ENCODE measurements around the gene AGAP3. TPM values are rescaled to one million over a fixed set of nuclear protein-coding genes. Genes with fewer than 3 reads are reported as not detected.
"Not testable (repeated sequence)": the region's sequence is repeated elsewhere in the genome, so short reads cannot be mapped to it uniquely, and the experiment has no call there.

Gene AGAP3
- total RNA-seq (24.7 TPM), polyA plus RNA-seq (1 to 10 TPM; 1.9 to 3.2 (median 2.7) TPM)

DNA sequence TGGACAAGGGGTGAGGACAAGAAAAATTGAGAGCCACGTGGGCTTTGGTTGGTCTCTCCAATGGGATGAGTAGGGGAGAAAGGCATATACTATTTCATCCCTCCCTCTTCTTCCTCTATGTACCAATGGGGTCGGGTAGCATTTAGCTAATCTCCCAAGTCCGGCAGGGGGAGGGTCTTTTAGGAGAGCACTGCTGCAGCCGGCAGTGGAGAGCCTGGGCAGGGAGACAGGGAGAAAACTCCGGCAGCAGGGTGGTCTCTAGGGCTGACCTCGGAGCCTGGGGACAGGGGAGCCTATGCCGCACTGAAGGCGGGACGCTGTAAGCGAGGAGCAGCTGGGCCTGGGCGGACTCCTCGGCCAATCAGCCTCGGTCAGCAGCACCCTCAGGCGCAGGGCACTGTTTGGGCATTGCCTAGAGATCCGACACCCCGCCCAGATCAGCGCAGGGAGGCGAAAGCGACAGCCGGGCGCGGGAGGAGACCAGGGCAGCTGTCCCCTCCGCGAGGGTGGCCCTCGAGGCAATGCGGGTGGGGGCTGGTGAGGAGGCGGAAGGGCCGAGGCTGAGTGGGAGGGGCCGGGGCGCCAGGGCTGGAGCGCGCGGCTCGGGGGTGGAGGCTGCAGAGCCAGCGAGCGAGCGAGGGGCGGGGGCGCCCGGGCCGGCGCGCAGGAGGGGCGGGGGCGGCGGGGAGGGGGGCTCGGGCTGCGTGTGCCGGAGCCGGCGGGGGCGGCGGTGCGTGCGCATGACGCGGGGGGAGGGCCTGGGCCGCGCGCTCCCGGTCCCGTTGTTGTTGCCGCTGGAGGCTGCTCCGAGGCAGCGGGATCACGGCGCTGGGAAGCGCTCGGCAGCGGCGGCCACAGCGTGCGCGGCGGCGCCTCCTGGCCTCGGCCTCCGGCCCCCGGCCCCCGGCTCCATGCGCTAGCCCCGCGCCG is at the start of gene AGAP3:
Gene AGAP3 (plus strand): TSS at position 785 of the 930 bp plus-strand sequence. CDS start 267 bp downstream, outside the sequence.
- no peak for ATAC-seq (ENCODE audit: low read depth in 2 of 2)
- no peaks in the 10 kb centered on the region for H3K36me3 Mint-ChIP-seq
- peaks cover 0 to 3% (median 0%) of the 10 kb centered on the region in 7 donors for H3K9me3 Mint-ChIP-seq
- peak within 1 kb of the TSS; percentile 87 to 92 (median 89) for H3K4me3 Mint-ChIP-seq
- DNase-seq = peak; percentile 30 to 59 (median 44)
- H3K4me1 ChIP-seq (ENCODE audit: control insufficient read depth, insufficient read depth, low read length, poor library complexity, severe bottlenecking) = peaks cover 49% of the 10 kb centered on the region
- H3K27ac Mint-ChIP-seq = peak within 1 kb of the TSS; percentile 87 to 93 (median 91)
- H3K36me3 ChIP-seq (ENCODE audit: control insufficient read depth, insufficient read depth, low read length) = no peaks in the 10 kb centered on the region
- H3K27me3 ChIP-seq (ENCODE audit: control insufficient read depth, insufficient read depth, low read length) = peaks cover 10% of the 10 kb centered on the region
- H3K27me3 Mint-ChIP-seq = peaks cover 32% of the 10 kb centered on the region
- H3K4me1 Mint-ChIP-seq = peaks cover 4 to 57% (median 22%) of the 10 kb centered on the region in 4 donors
- no peaks in the 10 kb centered on the region for H3K9me3 ChIP-seq (ENCODE audit: control insufficient read depth in 2 of 2, low read length in 2 of 2)
- H3K4me3 ChIP-seq (ENCODE audit: low read depth, low read length) = peak within 1 kb of the TSS; percentile 19
- peak within 1 kb of the TSS; percentile 14 for H3K27ac ChIP-seq (ENCODE audit: insufficient read depth, low read length, poor library complexity, severe bottlenecking)

DNA sequence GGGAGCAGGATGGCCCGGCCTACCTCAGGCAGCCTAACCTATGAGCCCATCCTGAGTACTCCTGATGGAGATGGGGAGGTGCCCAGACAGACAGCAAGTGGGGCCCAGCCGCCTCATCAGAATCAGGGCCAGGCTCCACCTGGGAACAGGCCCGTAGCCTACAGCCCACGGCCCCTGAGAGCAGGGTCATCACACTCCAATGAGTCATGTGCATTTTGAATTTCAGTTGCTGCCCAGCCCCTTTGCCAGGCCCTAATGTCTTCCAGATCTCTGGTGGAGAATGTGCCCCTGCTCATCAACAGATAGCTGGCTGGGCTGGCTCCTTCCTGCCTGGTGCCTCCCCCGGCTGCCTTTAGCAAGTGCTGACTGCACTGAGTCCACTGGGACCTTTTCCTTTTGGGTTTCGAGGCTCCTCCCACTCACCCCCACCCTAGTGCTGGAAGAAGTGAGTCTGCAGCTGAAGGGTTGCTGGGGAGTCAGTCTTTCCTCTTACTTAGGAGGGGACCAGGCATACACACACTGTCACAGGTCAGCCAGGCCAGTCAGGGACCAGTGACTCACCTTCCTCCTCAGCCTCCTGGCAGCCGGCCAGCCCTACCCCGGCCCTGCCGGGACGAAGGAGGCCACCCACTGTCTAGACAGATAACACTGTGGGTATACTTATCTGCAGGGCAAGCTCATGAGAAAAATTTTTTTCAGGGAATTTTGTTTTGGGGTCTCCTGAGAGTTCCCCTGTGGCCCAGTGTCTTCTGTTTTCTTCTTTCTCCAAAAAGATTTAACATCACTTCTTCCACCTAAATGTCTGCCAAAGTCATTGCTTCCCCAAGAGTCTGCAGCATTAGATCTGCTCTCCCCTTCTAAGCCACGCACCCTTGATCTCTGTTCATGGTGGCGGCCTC is 47.1 kb upstream of the AGAP3 start:
- Mint-ChIP-seq H3K36me3 (peaks cover 6% of the 10 kb centered on the region), H3K4me1 (peaks cover 0 to 8% (median 0%) of the 10 kb centered on the region in 4 donors), H3K9me3 (no peaks in the 10 kb centered on the region), H3K27me3 (no peaks in the 10 kb centered on the region), H3K27ac (peak overlapping the region in 1 of 3 donors; percentile 15), H3K4me3 (no peak overlapping the region)
- ATAC-seq (ENCODE audit: low read depth in 2 of 2) (peak; percentile 47 to 53), DNase-seq (peak in 2 of 3 donors; percentile 15 to 42)
- Histone ChIP-seq H3K4me3 (ENCODE audit: low read depth, low read length) (no peak overlapping the region), H3K27ac (ENCODE audit: insufficient read depth, low read length, poor library complexity, severe bottlenecking) (no peak overlapping the region), H3K36me3 (ENCODE audit: control insufficient read depth, insufficient read depth, low read length) (peaks cover 30% of the 10 kb centered on the region), H3K4me1 (ENCODE audit: control insufficient read depth, insufficient read depth, low read length, poor library complexity, severe bottlenecking) (no peaks in the 10 kb centered on the region), H3K9me3 (ENCODE audit: control insufficient read depth in 2 of 2, low read length in 2 of 2) (no peaks in the 10 kb centered on the region), H3K27me3 (ENCODE audit: control insufficient read depth, insufficient read depth, low read length) (no peaks in the 10 kb centered on the region)

DNA sequence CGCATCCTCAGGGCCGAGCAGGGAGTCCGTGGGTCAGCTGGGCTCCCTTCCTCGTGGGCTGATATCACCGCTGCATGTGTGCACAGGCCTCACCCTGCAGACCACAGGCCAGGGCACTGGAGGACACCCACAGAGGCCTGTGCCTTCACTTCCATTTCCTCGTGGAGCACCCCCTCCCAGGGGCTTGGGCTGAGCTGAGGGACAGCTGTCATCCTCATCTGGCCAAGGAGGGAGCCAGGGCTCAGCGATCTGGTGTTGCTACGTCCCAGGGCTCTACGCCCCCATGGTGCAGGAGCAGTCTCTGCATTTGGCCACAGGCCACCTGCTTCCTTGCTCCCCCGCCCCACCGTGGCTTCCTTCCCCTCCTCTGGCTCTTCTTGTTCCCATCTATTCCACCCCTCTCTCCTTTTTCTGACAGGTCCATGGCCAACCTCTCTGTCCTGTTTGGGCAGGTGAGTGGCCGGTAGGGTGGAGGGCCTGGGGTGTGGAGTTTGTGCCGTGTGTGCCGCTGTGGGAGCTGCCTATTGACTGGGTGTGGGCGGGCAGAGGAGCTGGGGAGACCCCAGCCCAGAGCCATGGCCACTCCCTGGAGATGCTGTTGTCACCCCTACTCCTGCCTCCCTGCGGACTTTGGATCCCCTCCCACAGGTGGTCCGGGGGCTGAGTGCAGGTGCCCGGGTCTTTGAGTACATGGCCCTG is 46.3 kb upstream of the AGAP3 start:
- Histone ChIP-seq H3K36me3 (ENCODE audit: control insufficient read depth, insufficient read depth, low read length) (peaks cover 22% of the 10 kb centered on the region), H3K9me3 (ENCODE audit: control insufficient read depth in 2 of 2, low read length in 2 of 2) (no peaks in the 10 kb centered on the region), H3K27ac (ENCODE audit: insufficient read depth, low read length, poor library complexity, severe bottlenecking) (no peak overlapping the region), H3K4me3 (ENCODE audit: low read depth, low read length) (no peak overlapping the region), H3K27me3 (ENCODE audit: control insufficient read depth, insufficient read depth, low read length) (no peaks in the 10 kb centered on the region), H3K4me1 (ENCODE audit: control insufficient read depth, insufficient read depth, low read length, poor library complexity, severe bottlenecking) (no peaks in the 10 kb centered on the region)
- no peak overlapping the region for H3K4me3 Mint-ChIP-seq
- no peaks in the 10 kb centered on the region for H3K27me3 Mint-ChIP-seq
- no peaks in the 10 kb centered on the region for H3K9me3 Mint-ChIP-seq
- peak overlapping the region in 1 of 3 donors; percentile 15 for H3K27ac Mint-ChIP-seq
- H3K4me1 Mint-ChIP-seq = peaks cover 0 to 8% (median 0%) of the 10 kb centered on the region in 4 donors
- DNase-seq (no peak), ATAC-seq (ENCODE audit: low read depth in 2 of 2) (no peak)
- peaks cover 4% of the 10 kb centered on the region for H3K36me3 Mint-ChIP-seq

DNA sequence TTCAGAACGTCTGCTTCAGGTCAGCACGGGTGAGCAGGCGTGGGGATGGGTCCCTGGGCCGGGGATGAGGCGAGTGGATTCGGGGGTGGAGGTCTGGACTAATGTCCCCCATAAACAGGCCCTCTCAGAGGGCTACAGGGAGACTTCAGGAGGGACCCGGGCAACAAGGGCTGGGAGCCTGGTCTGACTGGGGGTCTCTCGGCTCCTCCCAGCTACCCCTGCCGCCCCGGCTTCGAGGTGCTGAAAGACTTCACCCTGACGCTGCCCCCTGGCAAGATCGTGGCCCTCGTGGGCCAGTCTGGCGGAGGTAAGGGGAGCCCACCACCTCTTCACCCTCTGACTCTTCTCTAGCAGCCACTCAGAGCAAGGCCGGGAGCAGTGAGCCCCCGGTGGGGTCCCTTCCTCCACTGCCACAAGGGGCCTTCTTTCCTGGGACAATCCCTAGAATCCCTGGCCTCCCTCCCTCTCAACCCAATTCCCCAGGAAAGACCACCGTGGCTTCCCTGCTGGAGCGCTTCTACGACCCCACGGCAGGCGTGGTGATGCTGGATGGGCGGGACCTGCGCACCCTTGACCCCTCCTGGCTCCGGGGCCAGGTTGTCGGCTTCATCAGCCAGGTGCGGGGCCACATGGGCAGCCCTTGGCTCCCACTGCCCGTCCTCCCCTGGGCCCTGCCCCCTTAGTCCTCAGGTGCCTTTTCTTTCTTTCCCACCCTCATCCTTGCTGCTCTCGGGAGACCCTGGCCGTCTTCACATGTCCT is 45.5 kb upstream of the AGAP3 start:
- no peak overlapping the region for H3K27ac ChIP-seq (ENCODE audit: insufficient read depth, low read length, poor library complexity, severe bottlenecking)
- H3K36me3 Mint-ChIP-seq = peaks cover 2% of the 10 kb centered on the region
- H3K36me3 ChIP-seq (ENCODE audit: control insufficient read depth, insufficient read depth, low read length) = peaks cover 16% of the 10 kb centered on the region

DNA sequence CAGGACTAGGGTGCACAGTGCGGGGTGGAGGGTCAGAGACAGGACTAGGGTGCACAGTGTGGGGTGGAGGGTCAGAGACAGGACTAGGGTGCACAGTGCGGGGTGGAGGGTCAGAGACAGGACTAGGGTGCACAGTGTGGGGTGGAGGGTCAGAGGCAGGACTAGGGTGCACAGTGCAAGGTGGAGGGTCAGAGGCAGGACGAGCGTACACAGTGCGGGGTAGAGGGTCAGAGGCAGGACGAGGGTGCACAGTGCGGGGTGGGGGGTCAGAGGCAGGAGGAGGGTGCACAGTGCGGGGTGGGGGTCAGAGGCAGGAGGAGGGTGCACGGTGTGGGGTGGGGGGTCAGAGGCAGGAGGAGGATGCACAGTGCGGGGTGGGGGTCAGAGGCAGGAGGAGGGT is 42.8 kb upstream of the AGAP3 start:
- H3K4me1 Mint-ChIP-seq; H3K4me3 Mint-ChIP-seq; H3K9me3 Mint-ChIP-seq; H3K36me3 ChIP-seq (ENCODE audit: control insufficient read depth, insufficient read depth, low read length); H3K36me3 Mint-ChIP-seq; ATAC-seq (ENCODE audit: low read depth in 2 of 2); H3K9me3 ChIP-seq (ENCODE audit: control insufficient read depth in 2 of 2, low read length in 2 of 2); DNase-seq; H3K27me3 ChIP-seq (ENCODE audit: control insufficient read depth, insufficient read depth, low read length); H3K4me1 ChIP-seq (ENCODE audit: control insufficient read depth, insufficient read depth, low read length, poor library complexity, severe bottlenecking); H3K27me3 Mint-ChIP-seq; H3K27ac Mint-ChIP-seq; H3K4me3 ChIP-seq (ENCODE audit: low read depth, low read length); H3K27ac ChIP-seq (ENCODE audit: insufficient read depth, low read length, poor library complexity, severe bottlenecking): not testable (repeated sequence)

More for the DNA sequence above, 45.5 kb upstream of the AGAP3 start:
- no peak for DNase-seq
- Mint-ChIP-seq H3K4me1 (peaks cover 0 to 8% (median 0%) of the 10 kb centered on the region in 4 donors), H3K27ac (no peak overlapping the region), H3K27me3 (no peaks in the 10 kb centered on the region), H3K4me3 (no peak overlapping the region), H3K9me3 (no peaks in the 10 kb centered on the region)
- ATAC-seq (ENCODE audit: low read depth in 2 of 2) = no peak
- H3K4me1 ChIP-seq (ENCODE audit: control insufficient read depth, insufficient read depth, low read length, poor library complexity, severe bottlenecking) = no peaks in the 10 kb centered on the region
- no peaks in the 10 kb centered on the region for H3K9me3 ChIP-seq (ENCODE audit: control insufficient read depth in 2 of 2, low read length in 2 of 2)
- no peak overlapping the region for H3K4me3 ChIP-seq (ENCODE audit: low read depth, low read length)
- no peaks in the 10 kb centered on the region for H3K27me3 ChIP-seq (ENCODE audit: control insufficient read depth, insufficient read depth, low read length)

DNA sequence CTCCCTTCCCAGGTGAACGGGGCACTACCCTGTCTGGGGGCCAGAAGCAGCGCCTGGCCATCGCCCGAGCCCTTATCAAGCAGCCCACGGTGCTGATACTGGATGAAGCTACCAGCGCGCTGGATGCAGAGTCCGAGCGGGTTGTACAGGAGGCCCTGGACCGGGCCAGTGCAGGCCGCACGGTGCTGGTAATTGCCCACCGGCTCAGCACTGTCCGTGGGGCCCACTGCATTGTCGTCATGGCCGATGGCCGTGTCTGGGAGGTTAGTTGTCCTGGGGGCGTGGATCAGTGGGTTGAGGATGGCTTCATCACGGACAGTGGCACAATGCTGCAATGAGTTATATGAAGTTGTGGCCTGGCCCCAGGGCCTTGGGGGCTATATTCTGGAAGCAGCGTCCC is 42.3 kb upstream of the AGAP3 start:
- H3K4me3 Mint-ChIP-seq = no peak overlapping the region

More for the DNA sequence above, 42.3 kb upstream of the AGAP3 start:
- Histone ChIP-seq H3K4me3 (ENCODE audit: low read depth, low read length) (no peak overlapping the region), H3K27ac (ENCODE audit: insufficient read depth, low read length, poor library complexity, severe bottlenecking) (no peak overlapping the region), H3K36me3 (ENCODE audit: control insufficient read depth, insufficient read depth, low read length) (peaks cover 7% of the 10 kb centered on the region), H3K27me3 (ENCODE audit: control insufficient read depth, insufficient read depth, low read length) (no peaks in the 10 kb centered on the region), H3K9me3 (ENCODE audit: control insufficient read depth in 2 of 2, low read length in 2 of 2) (no peaks in the 10 kb centered on the region), H3K4me1 (ENCODE audit: control insufficient read depth, insufficient read depth, low read length, poor library complexity, severe bottlenecking) (no peaks in the 10 kb centered on the region)
- peaks cover 0 to 8% (median 3%) of the 10 kb centered on the region in 4 donors for H3K4me1 Mint-ChIP-seq
- no peaks in the 10 kb centered on the region for H3K27me3 Mint-ChIP-seq
- no peaks in the 10 kb centered on the region for H3K9me3 Mint-ChIP-seq
- DNase-seq = no peak
- ATAC-seq (ENCODE audit: low read depth in 2 of 2) = no peak
- H3K27ac Mint-ChIP-seq = no peak overlapping the region
- H3K36me3 Mint-ChIP-seq = peaks cover 4% of the 10 kb centered on the region
